Erythroblast (primary cell): ENCODE measurements around the gene ANGPTL3.

Experiments used
- GATA1 ChIP-seq: IDR thresholded peaks from 2 replicates; pipeline ENCODE4 v1.6.1; 2011; ENCODE audit warnings: low read depth, mild to moderate bottlenecking, control low read depth, low read length, moderate library complexity
- POLR2A ChIP-seq: IDR thresholded peaks from 2 replicates; pipeline ENCODE4 v1.6.1; 2011; ENCODE audit warnings: mild to moderate bottlenecking, low read length

GRCh38 chr1:62643283-62643682 lies 46.0 kb downstream of the ANGPTL3 start:
- TF ChIP-seq POLR2A: no peak
- TF ChIP-seq GATA1: no peak
